ENCODE measurements around the gene HIF1A. TPM values are rescaled to one million over a fixed set of nuclear protein-coding genes. Genes with fewer than 3 reads are reported as not detected.

Gene HIF1A
- total and polyA plus RNA-seq, 2 of the 13 experiments (the other 11 are each of a cell fraction or from before 2014, with no cell fraction given): 41.0 to 126 TPM

- no peak for TF ChIP-seq ZNF484 (CRISPR knock-in tag; IDR thresholded peaks at IDR 0.05; ENCODE audit: borderline replicate concordance, low read depth)
- TF ChIP-seq PRPF4 (IDR thresholded peaks at IDR 0.05; ENCODE audit: low read depth, low read length, poor library complexity, severe bottlenecking): no peak
- no peak for TF ChIP-seq ZFY (CRISPR knock-in tag; IDR thresholded peaks at IDR 0.05)
- TF ChIP-seq ZNF331 (CRISPR knock-in tag; IDR thresholded peaks at IDR 0.05): peak; percentile 23; the same call in 1 of the 2 replicates
- TF ChIP-seq MAFF (IDR thresholded peaks at IDR 0.05; ENCODE audit: low read depth, low read length): peak; percentile 91
- no peak for TF ChIP-seq RAD21 (CRISPR knock-in tag; IDR thresholded peaks at IDR 0.05)
- TF ChIP-seq SPEN (CRISPR knock-in tag; IDR thresholded peaks at IDR 0.05; ENCODE audit: low read depth): no peak
- no peak for TF ChIP-seq ZNF775 (CRISPR knock-in tag; IDR thresholded peaks at IDR 0.05; ENCODE audit: borderline replicate concordance)
- no peak for TF ChIP-seq ZNF317 (CRISPR knock-in tag; IDR thresholded peaks at IDR 0.05)
- TF ChIP-seq ATRX (CRISPR knock-in tag; IDR thresholded peaks at IDR 0.05; ENCODE audit: borderline replicate concordance): no peak
- TF ChIP-seq ZFP37 (CRISPR knock-in tag; IDR thresholded peaks at IDR 0.05; ENCODE audit: borderline replicate concordance): no peak
- no peak for TF ChIP-seq BRD4 (CRISPR knock-in tag; IDR thresholded peaks at IDR 0.05)
- TF ChIP-seq ZNF468 (CRISPR knock-in tag; IDR thresholded peaks at IDR 0.05): no peak
- TF ChIP-seq TMF1 (CRISPR knock-in tag; IDR thresholded peaks at IDR 0.05; ENCODE audit: low read depth): no peak
Measured at GRCh38 chr14:61662437-61663311, 32.6 kb upstream of the HIF1A start (continued).

Data from HepG2 (cell line).